ENCODE measurements around the gene LYRM2. TPM values are rescaled to one million over a fixed set of nuclear protein-coding genes. Genes with fewer than 3 reads are reported as not detected.

Gene LYRM2
- total and polyA plus RNA-seq, 2 of the 8 experiments (the other 6 are each of a cell fraction or from before 2014, with no cell fraction given), result 7.3 to 25.7 TPM

DNA sequence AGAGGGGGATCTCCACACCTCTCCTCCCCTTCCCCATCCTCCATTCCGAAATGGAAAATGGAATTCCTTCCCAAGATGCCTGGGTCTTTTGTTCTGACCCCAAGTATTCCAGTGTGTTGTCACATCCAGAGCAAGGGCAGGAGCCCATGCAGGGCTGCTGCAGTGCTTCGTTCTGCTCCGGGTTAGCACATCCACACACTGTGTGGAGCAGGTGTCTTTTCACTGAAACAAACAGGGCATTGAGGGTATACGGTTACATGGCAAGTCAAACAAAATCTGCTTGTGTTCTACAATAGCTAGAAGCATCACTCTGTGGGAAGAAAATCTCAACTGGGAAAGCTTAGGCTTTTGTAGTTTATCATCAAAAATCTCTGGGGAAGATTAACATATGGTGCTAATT is 56.9 kb downstream of the LYRM2 start:
- H3K79me2 ChIP-seq (ENCODE audit: control insufficient read depth in 1 of 2, insufficient read depth in 2 of 2, low read length in 2 of 2), result no peaks in the 10 kb centered on the region
- no peak for TF ChIP-seq GABPA (IDR thresholded peaks at IDR 0.05; ENCODE audit: borderline replicate concordance, insufficient read depth, low read length)
- TF ChIP-seq RBBP5 (IDR thresholded peaks at IDR 0.05; ENCODE audit: borderline replicate concordance, low read depth, low read length), result no peak
- no peak for TF ChIP-seq KDM4A (IDR thresholded peaks at IDR 0.05; ENCODE audit: low read depth, low read length, severe bottlenecking)
- TF ChIP-seq, protein P1, sequence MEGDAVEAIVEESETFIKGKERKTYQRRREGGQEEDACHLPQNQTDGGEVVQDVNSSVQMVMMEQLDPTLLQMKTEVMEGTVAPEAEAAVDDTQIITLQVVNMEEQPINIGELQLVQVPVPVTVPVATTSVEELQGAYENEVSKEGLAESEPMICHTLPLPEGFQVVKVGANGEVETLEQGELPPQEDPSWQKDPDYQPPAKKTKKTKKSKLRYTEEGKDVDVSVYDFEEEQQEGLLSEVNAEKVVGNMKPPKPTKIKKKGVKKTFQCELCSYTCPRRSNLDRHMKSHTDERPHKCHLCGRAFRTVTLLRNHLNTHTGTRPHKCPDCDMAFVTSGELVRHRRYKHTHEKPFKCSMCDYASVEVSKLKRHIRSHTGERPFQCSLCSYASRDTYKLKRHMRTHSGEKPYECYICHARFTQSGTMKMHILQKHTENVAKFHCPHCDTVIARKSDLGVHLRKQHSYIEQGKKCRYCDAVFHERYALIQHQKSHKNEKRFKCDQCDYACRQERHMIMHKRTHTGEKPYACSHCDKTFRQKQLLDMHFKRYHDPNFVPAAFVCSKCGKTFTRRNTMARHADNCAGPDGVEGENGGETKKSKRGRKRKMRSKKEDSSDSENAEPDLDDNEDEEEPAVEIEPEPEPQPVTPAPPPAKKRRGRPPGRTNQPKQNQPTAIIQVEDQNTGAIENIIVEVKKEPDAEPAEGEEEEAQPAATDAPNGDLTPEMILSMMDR (IDR thresholded peaks at IDR 0.05; ENCODE audit: control extremely low read depth in 1 of 3, insufficient read depth in 1 of 3, low read depth in 1 of 3, low read length in 3 of 3), result no peak
- no peak for TF ChIP-seq FOSL1 (IDR thresholded peaks at IDR 0.05; ENCODE audit: insufficient read depth, low read depth, low read length)
- TF ChIP-seq POLR2A (IDR thresholded peaks at IDR 0.05; ENCODE audit: control extremely low read depth in 1 of 2, low read depth in 2 of 2, low read length in 2 of 2), result no peak
- no peak for TF ChIP-seq CBX5 (IDR thresholded peaks at IDR 0.05; ENCODE audit: low read depth, low read length)
- no peak for TF ChIP-seq CHD2 (IDR thresholded peaks at IDR 0.05; ENCODE audit: low read length)
- no peak for TF ChIP-seq SUZ12 (IDR thresholded peaks at IDR 0.05; ENCODE audit: low read length)
- no peak for TF ChIP-seq RXRA (IDR thresholded peaks at IDR 0.05; ENCODE audit: insufficient read depth, low read depth, low read length)
- no peak for TF ChIP-seq HDAC2 (IDR thresholded peaks at IDR 0.05; ENCODE audit: borderline replicate concordance in 1 of 2, low read depth in 2 of 2, low read length in 2 of 2)
- H2AK5ac ChIP-seq (ENCODE audit: low read depth, low read length), result no peak overlapping the region
- no peaks in the 10 kb centered on the region for H4K20me1 ChIP-seq (replicated peaks in 1 of 2; ENCODE audit: control insufficient read depth in 1 of 2, insufficient read depth in 2 of 2, low read length in 2 of 2)
- H4K5ac ChIP-seq (ENCODE audit: insufficient read length, low read depth, low read length), result no peak overlapping the region
- H3K56ac ChIP-seq (replicated peaks; ENCODE audit: insufficient read length, low read depth, low read length), result no peak overlapping the region
- WGBS, 2 experiments (ENCODE audit: extremely low coverage in 1 of 2, insufficient coverage in 1 of 2, insufficient read length in 1 of 2, insufficient replicate concordance in 2 of 2, low coverage in 1 of 2, low lambda C conversion rate in 2 of 2, missing lambda C conversion rate in 1 of 2), result 86% methylated on average over 4 of the region's 4 CpGs; no CpG with 5 or more reads in 1 of the 2 experiments
- no peak overlapping the region for H3K14ac ChIP-seq (ENCODE audit: insufficient read length)
- H3K4me3 ChIP-seq (ENCODE audit: extremely low read depth in 1 of 4, insufficient read depth in 2 of 4, low read depth in 3 of 4, low read length in 4 of 4), result no peak overlapping the region
- no peak overlapping the region for H2BK15ac ChIP-seq (ENCODE audit: low read length)
- POLR2A ChIA-PET (ENCODE audit: partially characterized antibody), result no interaction called here
- H2BK12ac ChIP-seq (ENCODE audit: low read depth, low read length), result no peak overlapping the region
- H3K23ac ChIP-seq (ENCODE audit: insufficient read length), result no peak overlapping the region
- H3K27ac ChIP-seq (ENCODE audit: low read depth, low read length), result no peak overlapping the region
- H3K4ac ChIP-seq (replicated peaks; ENCODE audit: insufficient read length, low read depth, low read length), result no peak overlapping the region
- DNase-seq (ENCODE audit: low read depth in 1 of 2, low spot score in 2 of 2) (no peak), FAIRE-seq (no peak)
- H2BK20ac ChIP-seq (ENCODE audit: low read length), result no peak overlapping the region
- H4K91ac ChIP-seq (replicated peaks; ENCODE audit: insufficient read length, low read length), result no peak overlapping the region
- H4K8ac ChIP-seq (ENCODE audit: extremely low read depth, insufficient read depth, low read length), result no peak overlapping the region
- no peaks in the 10 kb centered on the region for H3K27me3 ChIP-seq (replicated peaks in 1 of 4; ENCODE audit: control insufficient read depth in 3 of 4, extremely low read depth in 1 of 4, insufficient read depth in 3 of 4, low read length in 3 of 4)
- no peaks in the 10 kb centered on the region for H3K79me1 ChIP-seq (ENCODE audit: low read depth, low read length)
- no peaks in the 10 kb centered on the region for H3K36me3 ChIP-seq (ENCODE audit: control insufficient read depth in 2 of 4, insufficient read depth in 4 of 4, low read length in 3 of 4)
- H2BK5ac ChIP-seq (ENCODE audit: low read depth, low read length), result no peak overlapping the region
- H3K9ac ChIP-seq (replicated peaks in 1 of 4; ENCODE audit: extremely low read depth in 1 of 4, low read depth in 3 of 4, low read length in 3 of 4), result no peak overlapping the region
- H3K9me3 ChIP-seq (ENCODE audit: insufficient read depth in 2 of 2, low read depth in 1 of 2, low read length in 1 of 2), result no peaks in the 10 kb centered on the region
- no peak overlapping the region for H3K18ac ChIP-seq (ENCODE audit: extremely low read depth, low read length)
- CTCF ChIA-PET (ENCODE audit: partially characterized antibody), result interaction anchor here (0.8 to 2.3 kb wide), 11 partner anchors 9 to 332 kb away, joined by 3 to 7 read pairs (median 4); no protein-coding TSS in a partner anchor
- H3K4me2 ChIP-seq (ENCODE audit: insufficient read depth in 1 of 2, low read depth in 2 of 2, low read length in 2 of 2), result no peak overlapping the region
- no peaks in the 10 kb centered on the region for H3K23me2 ChIP-seq (ENCODE audit: low read depth, low read length)
- no peak overlapping the region for H2BK120ac ChIP-seq (replicated peaks; ENCODE audit: low read depth, low read length)
- H3K4me1 ChIP-seq (replicated peaks in 1 of 4; ENCODE audit: control insufficient read depth in 3 of 4, insufficient read depth in 4 of 4, low read length in 3 of 4), result peaks cover 0 to 3% (median 1%) of the 10 kb centered on the region in 4 experiments; a peak in 1 of 7 replicates
- no peak overlapping the region for H2AFZ ChIP-seq (ENCODE audit: low read length)
